Measurements from ENCODE around the gene LRRC45.
A peak's percentile ranks its signal among the peaks of the same experiment; 100 is the strongest.
"Not testable (repeated sequence)": the region's sequence is repeated elsewhere in the genome, so short reads cannot be mapped to it uniquely, and the experiment has no call there.

LRRC45 gene

DNA sequence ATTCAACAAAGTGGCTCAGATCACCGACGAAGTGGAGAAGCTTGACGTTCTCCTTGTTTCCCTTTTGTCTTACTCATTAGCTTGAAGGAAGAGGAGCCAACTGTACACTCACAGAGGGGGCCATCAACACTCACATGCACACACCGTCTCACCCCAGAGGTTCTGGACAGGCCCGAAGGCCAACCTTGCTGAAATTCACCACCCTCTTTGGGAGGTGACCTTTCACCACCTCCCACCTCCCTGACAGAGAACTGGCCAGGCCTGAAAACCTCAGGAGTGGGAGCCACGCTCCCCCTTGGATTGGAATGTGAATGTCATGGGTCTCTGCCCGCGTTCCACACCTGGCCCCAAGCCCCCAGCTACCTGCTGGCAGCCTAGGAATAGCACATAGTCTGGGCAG, 12.4 kb downstream of the LRRC45 start:
- DNase-seq (ENCODE audit: low spot score) = no peak

DNA sequence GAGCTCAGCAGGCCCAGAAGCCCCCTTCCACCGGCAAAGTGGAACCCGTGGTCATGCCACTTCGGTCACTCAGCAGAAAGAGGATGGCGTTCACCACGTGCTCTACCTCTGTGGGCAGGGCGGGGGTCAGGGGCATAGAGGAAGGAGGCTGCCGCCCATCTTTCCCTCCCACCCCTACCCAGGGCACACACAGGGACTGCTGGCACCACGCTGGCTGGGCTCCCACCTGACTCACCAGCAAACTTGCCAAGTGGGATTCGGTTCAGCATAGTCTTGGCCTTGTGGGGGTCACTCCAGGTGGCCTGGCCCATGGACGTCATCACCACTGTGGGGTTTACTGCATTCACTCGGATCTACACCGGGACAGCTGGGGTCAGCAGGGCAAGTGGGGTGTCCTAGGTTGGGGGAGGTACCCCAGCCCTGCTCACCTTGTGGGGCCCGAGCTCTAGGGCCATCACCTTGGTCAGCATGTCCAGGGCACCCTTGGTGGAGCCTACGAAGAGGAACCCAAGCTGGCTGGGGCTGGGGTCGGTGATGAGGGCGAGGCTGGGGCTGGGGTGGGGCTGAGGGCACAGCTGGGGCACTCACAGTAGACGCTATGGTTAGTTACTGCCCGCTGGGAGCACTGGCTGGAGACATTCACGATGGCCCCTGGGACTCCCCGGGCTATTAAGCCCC, 13.0 kb downstream of the LRRC45 start:
- DNase-seq (ENCODE audit: low spot score) = no peak

DNA sequence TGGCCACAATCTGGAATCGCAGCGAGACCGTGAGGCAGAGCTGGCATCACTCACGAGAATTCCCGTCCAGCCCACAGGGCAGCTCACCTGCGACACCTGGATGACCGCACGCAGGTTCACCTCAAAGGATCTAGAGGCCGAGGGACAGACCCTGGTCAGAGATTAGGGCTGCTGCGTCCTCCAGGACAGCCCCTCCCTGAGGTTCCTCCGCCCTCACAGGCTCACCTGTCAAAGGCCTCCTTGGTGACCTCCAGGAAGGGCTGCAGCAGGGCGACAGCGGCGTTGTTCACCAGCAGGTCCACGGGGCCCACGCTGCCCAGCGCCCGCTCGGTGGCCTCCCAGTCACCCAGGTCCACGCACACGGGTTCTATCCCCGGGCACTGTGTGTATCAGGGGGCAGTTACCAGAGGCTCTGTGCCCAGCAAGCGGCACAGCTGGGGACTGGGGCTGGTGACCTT, 13.6 kb downstream of the LRRC45 start:
- DNase-seq (ENCODE audit: low spot score) = no peak

DNA sequence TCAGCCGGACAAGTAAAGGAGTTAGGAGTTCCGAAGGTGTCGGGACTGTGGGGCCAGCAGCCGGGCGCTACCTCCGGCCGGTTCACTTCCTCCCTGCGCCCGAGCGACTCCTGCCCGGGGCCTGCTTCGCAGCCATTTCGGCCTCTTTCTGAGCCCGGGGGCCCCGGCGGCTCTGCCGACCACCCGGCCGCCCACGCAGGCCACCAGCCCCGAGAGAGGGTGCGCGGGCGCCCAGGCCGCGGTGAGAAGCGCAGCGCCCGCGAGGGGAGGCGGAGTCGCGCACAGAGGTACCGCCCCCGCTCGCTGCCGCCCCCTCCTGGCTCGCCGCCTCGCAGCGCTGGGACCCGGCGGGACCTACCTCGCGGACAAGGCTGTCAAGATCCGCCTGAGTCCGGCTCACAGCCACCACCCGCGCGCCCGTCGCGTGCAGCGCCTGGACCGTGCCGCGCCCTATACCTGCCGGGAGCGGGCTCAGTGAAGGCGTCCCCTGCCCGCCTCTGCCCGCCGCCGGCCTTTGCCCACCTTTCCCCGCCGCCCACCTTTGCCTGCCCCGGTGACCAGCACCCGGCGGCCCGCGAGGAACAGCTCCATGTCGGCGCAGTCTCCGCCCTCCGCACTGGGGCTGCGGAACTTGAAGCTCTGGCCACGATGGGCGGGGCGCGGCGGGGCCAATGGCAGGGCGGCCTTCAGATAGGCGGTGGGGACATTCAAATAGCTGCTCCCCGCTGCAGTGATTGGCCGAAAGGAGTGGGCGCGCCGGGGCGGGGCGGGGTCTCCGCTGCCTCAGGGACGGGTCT, 14.2 kb downstream of the LRRC45 start, which contains the start of gene DCXR:
Gene DCXR, minus strand, starts transcription at position 606 of the 797 bp plus-strand sequence. Its CDS starts 15 bp downstream, at position 591.
- DNase-seq (ENCODE audit: low spot score) = peak; percentile 98

DNA sequence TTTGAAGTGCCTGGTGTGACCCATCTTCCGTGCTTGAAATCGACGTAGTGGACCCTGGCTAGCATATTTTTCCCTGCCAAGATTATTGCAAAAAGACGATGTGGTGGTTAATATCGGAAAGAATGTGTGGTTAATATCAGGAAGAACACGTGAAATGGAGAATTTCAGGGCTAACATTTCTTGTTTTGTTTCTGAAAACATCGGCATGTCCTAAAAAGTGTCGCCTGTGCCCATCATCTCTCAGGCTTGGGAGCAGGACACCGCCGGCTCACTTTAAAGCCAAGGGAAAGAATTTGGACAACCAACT, 14.7 kb downstream of the LRRC45 start:
- no peak for DNase-seq (ENCODE audit: low spot score)

DNA sequence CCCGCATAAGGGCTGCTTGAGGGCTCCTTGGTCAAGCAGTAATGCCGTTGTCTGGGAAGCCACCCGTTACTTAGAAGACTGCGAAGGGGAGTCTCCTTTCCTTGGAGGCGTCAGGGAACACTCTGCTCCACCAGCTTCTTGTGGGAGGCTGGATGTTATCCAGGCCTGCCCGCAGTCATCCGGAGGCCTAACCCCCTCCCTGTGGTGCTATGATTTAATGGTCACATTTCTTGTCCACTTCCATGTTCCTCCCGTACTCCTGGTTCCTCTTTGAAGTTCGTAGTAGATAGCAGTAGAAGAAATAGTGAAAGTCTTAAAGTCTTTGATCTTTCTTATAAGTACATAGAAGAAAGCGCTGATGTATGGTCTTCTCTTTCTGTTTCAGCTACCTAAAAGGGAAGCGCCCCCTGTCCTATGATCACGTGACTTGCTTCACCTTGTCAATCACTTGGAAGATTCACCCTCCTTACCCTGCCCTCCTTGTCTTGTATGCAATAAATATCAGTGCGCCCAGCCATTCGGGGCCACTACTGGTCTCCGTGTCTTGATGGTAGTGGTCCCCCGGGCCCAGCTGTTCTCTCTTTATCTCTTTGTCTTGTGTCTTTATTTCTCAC, 15.8 kb downstream of the LRRC45 start:
- DNase-seq (ENCODE audit: low spot score) = not testable (repeated sequence)

DNA sequence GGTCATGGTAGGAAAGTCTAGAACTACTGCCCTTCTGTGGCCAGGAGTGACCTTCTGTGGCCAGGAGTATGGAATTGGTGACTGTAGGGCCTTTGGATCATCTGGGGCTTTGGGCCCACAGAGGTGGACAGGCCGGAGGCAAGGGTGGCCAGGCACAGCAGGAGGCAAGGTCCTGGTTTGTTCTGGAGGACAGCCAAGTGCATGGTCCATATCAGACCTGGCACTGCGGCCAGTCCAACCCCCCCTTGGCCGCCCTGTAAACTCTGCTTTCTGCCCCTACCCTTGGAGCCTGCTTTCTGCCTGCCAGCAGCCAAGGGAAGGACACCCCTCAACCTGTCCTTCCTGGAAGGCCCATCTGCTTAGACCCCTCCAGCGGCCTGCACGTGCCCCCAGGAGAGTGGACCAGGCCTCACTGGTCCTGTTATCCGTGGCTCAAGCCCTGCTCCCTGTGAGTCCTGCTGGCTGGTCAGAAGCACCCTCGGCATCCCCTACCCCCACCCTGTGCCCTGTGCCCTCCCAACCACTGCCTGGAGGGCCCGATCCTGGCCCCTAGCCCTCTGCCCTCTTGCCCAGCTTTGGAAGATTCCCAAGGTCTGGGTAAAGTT, 16.7 kb downstream of the LRRC45 start:
- no peak for DNase-seq (ENCODE audit: low spot score)

DNA sequence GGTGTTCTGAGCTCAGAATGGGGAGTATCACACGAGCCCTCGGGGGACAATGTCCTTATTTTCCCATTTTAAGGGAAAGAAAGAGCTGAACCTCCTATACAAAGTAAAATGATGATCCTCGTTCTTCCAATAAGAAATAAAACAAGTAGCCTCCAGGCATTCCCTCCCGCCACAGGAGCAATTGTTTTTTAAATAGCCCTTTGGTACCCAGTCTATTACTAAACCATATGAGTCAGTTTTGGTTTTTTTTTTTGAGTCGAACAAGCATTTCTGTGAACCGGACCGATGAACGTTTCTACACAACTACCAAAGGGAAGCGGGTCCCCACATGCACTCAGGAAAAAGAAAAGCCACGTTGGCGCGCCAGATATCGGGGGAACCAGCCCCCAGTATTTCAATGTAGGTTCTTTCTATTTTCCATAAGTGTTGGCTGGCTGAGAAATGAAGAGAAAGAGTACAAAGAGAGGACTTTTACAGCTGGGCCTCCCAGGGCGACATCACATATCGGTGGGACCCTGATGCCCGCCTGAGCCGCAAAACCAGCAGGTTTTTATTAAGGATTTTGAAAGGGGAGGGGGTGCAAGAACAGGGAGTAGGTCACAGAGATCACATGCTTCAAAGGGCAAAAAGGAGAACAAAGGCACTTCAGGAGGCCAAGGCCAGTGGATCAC, 18.2 kb downstream of the LRRC45 start:
- no peak for DNase-seq (ENCODE audit: low spot score)

DNA sequence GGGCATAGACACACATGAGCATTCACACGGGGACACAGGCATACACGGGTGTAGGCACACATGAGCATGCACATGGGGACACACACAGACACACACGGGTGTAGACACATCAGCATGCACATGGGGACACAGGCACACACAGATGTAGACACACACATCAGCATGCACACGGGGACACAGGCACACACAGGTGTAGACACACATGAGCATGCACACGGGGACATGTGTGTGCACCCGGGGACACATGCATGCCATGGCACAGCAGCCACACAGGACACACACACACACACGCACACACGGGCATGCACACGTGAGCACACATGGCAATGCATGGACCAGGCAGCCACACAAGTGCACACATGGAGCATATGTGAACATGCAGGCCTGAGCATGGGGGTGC, 19.5 kb downstream of the LRRC45 start:
- no peak for DNase-seq (ENCODE audit: low spot score)

DNA sequence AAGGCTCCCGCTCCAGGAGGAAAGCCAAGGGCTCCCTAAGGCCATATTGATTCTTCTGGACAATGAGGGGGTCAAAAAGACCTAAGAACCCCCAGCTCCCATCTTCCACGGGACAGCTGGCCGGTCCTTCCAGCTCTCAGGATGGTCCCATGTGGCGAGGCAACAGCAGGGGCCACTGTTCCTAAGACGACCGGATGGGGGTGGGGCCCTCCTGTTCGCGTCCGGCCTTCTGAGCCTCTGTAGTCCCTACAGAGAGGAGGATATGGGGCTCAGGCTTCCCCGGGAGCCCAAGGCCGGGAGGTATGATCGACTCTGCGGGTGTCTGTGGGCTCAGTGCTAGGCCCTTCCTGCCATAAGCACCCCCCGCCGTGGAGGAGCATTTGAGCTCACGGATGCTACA, 20.4 kb downstream of the LRRC45 start:
- no peak for DNase-seq (ENCODE audit: low spot score)

DNA sequence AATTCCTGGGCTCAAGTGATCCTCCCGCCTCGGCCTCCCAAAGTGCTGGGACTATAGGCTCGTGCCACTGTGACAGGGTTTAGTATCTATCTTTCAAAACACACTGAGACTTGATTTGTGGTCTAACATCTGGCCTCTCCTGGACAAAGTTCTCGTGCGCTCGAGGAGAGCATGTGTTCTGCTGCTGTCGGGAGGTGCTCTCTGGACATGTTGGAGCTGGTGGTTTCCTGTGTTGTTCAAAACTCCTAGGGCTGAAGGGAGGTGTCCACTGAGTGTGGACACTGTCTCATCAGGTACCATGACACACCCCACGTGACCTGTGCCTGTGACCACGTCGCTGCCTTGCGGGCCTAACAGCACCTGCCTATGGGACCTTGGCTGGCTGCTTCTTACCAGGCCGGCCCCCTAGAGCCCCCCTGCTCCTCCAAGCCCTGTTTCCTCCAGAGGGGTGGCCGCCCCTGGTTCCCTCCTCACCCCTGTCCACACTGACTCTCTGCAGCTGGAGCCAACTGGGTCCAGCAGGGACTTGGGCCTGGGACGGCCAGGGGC, 22.9 kb downstream of the LRRC45 start:
- no peak for DNase-seq (ENCODE audit: low spot score)

DNA sequence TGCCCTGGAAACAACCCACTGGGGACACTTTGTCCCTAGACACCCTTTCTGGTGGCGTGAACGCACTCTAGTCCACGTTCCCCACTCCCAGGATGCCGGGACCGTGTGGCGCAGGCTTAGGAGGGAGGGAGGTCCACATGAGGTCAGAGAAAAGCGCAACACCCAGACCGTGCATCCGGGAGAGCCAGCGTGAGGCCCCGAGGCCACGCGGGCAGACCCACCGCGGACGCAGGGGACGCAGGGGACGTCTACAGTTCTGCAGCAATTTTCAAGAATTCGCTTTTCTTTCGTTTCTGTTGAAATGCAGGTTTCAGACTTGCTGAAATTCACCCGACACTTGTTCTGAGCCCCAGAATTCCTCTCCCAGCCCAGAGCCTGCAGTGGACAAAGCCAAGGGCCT, 23.8 kb downstream of the LRRC45 start:
- DNase-seq (ENCODE audit: low spot score) = no peak

DNA sequence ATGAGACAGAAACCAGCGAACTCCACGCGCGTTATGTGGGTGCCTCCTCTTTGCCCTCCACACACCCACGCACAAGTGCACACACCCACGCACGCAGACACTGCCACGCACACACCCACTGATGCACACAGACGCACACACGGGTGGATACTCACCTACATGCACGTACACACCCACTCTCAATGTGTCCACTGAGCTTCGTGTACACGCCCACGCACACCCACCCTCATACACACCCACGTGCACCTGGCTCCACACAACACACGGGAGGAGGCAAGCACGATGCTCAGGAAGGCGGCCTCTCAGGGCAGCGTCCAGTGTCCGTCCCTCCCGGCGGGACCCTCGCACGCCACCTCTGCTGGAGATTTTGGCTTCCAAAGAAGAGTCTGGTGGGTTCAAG, 24.3 kb downstream of the LRRC45 start:
- DNase-seq (ENCODE audit: low spot score) = no peak

DNA sequence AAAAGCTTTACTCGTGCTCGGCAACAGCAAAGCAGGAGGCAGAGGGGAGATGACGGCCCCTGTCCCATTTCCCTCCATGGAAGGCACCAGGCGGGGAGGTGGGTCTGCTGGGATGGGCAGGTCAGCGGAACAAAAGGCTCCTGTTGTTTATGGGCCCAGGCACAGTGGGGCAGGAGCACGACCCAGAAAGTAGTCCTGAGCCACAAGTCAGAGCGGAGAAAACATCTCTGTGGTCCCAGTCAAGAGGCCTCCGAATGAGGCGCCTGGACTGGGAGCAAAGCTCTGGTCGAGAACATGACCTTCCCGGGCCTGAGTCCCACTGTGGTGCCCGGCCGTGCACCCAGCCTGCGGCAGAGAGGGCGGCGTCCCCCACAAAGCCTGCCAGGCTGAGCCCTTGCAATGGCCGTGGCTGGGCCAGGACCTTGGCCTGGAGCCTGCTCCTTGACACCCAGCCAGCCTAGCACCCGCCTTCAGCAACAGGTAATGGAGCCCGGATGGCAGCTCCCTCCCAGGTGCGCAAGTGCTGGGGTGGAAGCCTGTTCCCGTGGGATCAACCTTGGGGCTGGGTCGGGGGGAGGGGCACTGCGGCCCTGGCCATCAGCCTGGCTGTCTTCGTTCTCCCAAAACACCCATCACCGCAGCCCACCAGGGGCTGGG, 24.9 kb downstream of the LRRC45 start:
- DNase-seq (ENCODE audit: low spot score) = no peak

DNA sequence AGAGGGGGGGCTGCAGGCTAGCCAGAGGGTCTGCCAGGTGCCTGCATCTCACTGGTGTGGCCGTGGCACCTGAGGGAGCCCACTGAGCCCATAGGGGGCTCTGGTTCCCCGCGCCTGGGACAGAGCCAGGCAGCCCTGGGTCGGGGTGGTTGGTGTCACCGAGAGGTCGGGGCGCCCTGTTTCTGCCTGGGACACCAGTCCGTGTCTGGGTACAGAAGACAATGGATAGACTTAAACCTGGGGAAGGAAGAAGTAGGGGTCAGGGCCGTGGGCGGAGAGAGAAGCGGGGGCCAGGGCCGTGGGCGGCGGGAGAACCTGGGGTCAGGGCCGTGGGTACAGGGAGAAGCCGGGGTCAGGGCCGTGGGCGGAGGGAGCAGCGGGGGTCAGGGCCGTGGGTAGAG, 25.5 kb downstream of the LRRC45 start:
- DNase-seq (ENCODE audit: low spot score) = no peak

DNA sequence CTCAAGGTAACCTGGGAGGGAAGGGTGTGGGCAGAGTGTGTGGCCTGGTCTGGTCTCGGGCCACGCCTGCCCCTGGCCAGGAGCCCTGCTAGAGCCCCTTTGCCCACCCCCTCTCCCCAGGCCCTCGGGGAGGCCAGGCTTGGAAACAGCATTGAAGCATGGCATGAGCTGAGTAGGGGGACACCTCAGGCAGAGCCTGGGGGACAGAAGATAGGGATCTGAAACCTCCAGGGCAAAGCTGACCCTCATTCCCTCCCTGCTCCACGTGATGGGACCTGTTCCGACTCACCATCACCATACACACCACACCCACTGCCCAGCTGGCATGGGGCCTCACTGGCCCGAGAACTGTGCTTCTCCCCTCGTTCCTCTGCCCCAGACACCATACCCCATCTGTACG, 26.0 kb downstream of the LRRC45 start:
- no peak for DNase-seq (ENCODE audit: low spot score)

DNA sequence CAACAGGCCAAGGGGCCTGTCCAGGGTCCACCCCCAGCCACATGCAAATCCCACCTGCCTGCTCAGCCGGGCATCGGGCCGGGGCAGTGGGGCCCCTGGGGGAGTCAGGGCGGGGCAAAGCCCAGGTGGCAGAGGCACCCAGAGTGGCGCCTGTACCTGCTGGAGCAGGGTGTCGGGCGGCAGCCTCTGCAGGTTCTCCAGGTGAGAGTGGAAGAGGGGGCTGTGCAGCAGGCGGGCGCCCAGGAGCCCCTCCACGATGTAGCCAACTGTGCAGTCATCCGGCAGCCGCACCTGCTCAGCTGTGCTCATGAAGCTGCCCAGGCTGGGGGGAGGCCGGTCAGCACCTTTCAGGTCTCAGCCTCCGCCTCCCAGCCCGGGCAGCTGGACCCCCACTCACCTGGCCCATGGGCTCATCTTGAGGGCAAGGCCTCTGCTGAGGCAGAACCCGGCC, 26.4 kb downstream of the LRRC45 start:
- no peak for DNase-seq (ENCODE audit: low spot score)

DNA sequence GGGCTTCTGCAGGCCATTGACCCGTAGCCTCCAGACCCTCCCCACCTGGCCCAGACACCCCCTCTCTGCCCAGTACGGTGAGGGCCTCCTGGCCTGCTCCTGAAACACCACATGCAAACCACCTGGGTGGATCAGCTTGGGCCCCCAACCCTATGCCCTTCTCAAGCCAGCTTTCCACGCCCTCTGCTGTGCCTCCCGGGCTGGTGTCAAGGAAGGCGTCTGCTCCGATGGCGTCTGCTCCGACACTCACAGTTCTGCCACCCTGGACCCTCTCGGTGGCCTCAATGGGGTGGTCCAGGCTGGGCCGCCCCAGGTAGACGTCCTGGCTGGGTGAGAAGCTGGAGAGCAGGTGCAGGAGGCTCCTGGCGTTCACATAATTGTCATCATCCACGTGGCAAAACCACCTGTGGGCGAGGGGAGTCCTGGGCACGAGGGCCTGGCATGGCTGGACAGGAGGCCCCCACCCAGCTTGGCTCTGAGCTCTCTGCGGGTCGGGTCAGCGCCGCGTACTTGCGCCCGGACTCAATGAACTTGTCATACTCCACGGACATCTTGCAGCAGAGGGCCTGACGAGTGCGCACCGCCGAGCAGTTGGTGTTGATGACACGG, 27.2 kb downstream of the LRRC45 start:
- DNase-seq (ENCODE audit: low spot score) = no peak

DNA sequence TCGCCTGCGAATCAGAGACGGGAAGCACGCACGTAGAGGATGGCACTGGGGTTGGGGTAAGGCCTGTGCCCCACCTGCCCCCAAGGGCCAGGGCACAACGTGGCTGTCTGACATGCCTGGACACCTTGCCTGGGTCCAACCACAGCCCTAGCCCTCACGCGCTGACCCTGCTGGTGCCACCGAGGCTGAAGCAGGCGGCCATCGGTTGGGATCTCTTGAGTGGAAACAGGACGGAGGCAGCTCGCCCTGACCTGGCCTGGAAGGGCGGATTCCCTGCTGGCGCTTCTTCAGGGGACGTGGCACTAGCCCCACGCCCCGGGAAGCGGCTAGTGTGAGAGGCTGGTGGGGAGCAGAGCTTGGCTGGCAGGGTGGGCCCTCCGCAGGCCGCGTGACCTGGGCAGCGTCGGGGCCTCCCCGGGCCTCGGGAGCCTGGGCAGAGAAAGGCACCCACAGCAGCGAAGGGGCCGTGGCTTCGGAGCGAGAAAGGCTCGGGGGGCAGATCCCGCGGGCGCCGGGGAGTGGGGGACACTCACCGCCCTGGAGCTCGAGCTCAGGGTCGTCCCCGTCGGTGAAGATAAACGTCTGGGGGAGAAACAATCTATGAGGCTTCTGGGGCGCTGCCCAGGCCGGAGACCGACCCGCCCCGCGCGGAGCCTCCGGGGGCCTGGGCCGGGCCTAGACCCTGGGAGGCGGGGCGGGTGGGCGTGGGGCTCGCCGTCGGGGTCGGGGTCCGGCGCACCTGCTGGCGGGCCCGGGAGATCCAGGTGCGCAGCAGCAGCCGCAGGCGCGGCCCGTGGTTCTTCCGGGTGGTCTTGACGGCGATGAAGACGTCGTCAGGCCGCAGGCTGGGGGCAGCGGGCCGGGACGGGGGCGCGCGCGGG, 27.9 kb downstream of the LRRC45 start:
- DNase-seq (ENCODE audit: low spot score) = peak; percentile 39

All from AG08395 (cell line).